ENCODE measurements around the gene PDE4D. TPM values are rescaled to one million over a fixed set of nuclear protein-coding genes. Genes with fewer than 3 reads are reported as not detected.
A peak's percentile ranks its signal among the peaks of the same experiment; 100 is the strongest.

The PDE4D gene
- total RNA-seq, 1 experiment from 2014 or later = 3.3 TPM

DNA sequence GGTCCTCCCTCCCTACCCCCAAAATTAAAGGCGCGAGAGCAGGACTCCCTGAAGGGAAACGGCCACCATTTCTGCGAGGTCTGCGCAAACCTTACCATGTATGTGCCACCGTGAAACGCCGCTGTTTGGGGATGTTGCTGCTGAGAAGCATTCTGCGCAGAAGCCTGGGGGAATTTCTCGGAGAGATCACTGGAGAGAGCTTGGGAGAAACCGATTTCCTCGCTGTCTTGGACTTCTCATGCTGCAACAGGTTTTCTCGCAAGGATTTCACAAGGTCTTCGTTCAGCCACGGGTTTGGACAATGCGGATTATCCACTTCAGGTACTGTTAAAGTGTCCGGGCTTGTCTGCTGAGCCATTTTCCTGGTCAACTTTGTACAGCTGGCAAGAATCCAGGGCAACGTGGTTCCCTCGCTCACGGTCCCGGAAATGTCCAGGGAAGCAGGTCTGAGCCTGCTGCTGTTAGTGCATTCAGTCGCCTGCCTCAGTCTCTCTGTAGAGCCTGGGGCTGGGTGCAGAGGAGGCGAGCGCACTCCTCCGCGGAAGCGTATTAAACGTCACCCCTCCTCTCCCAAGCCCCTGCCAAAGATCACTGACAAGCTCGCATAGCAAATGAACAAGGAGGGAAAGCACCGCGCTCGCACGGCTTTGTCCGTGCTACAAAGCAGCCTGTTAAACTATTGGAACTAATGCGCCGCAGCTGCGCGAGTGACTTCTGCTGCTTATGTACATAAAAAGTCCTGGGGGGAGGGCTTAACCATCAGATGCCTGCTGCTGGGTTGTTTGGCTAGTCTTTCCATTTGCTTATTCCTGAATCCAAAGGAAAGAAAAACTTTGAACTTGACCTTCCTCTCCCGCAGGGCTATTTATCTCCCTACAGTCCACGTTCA lies 125.1 kb downstream of the PDE4D start:
- Mint-ChIP-seq H3K36me3 (no peaks in the 10 kb centered on the region), H3K4me3 (peak overlapping the region; percentile 79), H3K27me3 (ENCODE audit: low read depth) (peaks cover 25% of the 10 kb centered on the region), H3K27ac (no peak overlapping the region), H3K9me3 (peaks cover 4% of the 10 kb centered on the region; the same call in 1 of the 2 replicates), H3K4me1 (peaks cover 28% of the 10 kb centered on the region)
- DNase-seq (ENCODE audit: low spot score) = peak; percentile 54
- TF ChIP-seq GABPB1 (CRISPR knock-in tag; IDR thresholded peaks at IDR 0.05) = no peak
- TF ChIP-seq MYBL2 (CRISPR knock-in tag; IDR thresholded peaks at IDR 0.05) = no peak
- TF ChIP-seq FOXK1 (CRISPR knock-in tag; IDR thresholded peaks at IDR 0.05) = 0 out of 2 replicates have a peak, but pooled peaks have one; percentile 50
- TF ChIP-seq, protein P1, sequence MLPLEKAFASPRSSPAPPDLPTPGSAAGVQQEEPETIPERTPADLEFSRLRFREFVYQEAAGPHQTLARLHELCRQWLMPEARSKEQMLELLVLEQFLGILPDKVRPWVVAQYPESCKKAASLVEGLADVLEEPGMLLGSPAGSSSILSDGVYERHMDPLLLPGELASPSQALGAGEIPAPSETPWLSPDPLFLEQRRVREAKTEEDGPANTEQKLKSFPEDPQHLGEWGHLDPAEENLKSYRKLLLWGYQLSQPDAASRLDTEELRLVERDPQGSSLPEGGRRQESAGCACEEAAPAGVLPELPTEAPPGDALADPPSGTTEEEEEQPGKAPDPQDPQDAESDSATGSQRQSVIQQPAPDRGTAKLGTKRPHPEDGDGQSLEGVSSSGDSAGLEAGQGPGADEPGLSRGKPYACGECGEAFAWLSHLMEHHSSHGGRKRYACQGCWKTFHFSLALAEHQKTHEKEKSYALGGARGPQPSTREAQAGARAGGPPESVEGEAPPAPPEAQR (CRISPR knock-in tag; IDR thresholded peaks at IDR 0.05) = no peak
- ChIA-PET POLR2A (no interaction called here), CTCF (interaction anchor here (1.4 kb wide), 1 partner anchor 95 kb away, joined by 3 read pairs; no protein-coding TSS in a partner anchor)
- ATAC-seq = peak; percentile 89

DNA sequence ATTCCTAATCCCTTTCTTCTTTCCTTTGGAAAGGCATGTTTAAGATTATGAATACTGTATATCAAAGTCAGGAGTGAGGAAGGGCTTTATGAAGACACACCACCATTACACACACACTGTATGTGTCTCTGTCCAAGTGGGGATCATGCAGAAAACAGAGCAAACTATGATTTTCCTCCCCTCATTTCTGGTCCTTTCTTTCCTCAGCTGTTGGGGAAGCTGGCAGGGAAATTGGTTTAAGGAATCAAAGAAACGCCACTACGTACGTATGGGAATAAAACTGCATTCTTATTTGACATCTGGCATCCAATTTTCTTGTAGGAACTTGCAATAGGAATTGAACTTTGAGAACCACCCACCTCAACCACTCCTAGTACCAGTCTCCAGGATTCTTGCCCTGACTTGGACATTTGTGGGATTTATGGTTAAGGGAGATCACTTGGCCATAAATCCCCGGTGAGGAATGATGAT lies 125.8 kb downstream of the PDE4D start:
- H3K4me1 Mint-ChIP-seq = peaks cover 28% of the 10 kb centered on the region
- H3K4me3 Mint-ChIP-seq = peak overlapping the region; percentile 79
- DNase-seq (ENCODE audit: low spot score) (no peak), ATAC-seq (no peak)
- ChIA-PET POLR2A (no interaction called here), CTCF (interaction anchor here (1.4 kb wide), 1 partner anchor 94 kb away, joined by 3 read pairs; no protein-coding TSS in a partner anchor)
- H3K36me3 Mint-ChIP-seq = no peaks in the 10 kb centered on the region
- peaks cover 25% of the 10 kb centered on the region for H3K27me3 Mint-ChIP-seq (ENCODE audit: low read depth)
- TF ChIP-seq ZNF423 (CRISPR knock-in tag; IDR thresholded peaks at IDR 0.05) = no peak
- no peak for TF ChIP-seq TP53 (CRISPR knock-in tag; IDR thresholded peaks at IDR 0.05)
- no peak for TF ChIP-seq OVOL2 (CRISPR knock-in tag; IDR thresholded peaks at IDR 0.05; ENCODE audit: borderline replicate concordance)
- no peak for TF ChIP-seq MYBL2 (CRISPR knock-in tag; IDR thresholded peaks at IDR 0.05)
- TF ChIP-seq, protein P2, sequence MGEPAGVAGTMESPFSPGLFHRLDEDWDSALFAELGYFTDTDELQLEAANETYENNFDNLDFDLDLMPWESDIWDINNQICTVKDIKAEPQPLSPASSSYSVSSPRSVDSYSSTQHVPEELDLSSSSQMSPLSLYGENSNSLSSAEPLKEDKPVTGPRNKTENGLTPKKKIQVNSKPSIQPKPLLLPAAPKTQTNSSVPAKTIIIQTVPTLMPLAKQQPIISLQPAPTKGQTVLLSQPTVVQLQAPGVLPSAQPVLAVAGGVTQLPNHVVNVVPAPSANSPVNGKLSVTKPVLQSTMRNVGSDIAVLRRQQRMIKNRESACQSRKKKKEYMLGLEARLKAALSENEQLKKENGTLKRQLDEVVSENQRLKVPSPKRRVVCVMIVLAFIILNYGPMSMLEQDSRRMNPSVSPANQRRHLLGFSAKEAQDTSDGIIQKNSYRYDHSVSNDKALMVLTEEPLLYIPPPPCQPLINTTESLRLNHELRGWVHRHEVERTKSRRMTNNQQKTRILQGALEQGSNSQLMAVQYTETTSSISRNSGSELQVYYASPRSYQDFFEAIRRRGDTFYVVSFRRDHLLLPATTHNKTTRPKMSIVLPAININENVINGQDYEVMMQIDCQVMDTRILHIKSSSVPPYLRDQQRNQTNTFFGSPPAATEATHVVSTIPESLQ (CRISPR knock-in tag; IDR thresholded peaks at IDR 0.05) = no peak
- TF ChIP-seq ZNF416 (CRISPR knock-in tag; IDR thresholded peaks at IDR 0.05) = no peak
- no peak for TF ChIP-seq TEAD1 (CRISPR knock-in tag; IDR thresholded peaks at IDR 0.05)
- TF ChIP-seq, protein P3, sequence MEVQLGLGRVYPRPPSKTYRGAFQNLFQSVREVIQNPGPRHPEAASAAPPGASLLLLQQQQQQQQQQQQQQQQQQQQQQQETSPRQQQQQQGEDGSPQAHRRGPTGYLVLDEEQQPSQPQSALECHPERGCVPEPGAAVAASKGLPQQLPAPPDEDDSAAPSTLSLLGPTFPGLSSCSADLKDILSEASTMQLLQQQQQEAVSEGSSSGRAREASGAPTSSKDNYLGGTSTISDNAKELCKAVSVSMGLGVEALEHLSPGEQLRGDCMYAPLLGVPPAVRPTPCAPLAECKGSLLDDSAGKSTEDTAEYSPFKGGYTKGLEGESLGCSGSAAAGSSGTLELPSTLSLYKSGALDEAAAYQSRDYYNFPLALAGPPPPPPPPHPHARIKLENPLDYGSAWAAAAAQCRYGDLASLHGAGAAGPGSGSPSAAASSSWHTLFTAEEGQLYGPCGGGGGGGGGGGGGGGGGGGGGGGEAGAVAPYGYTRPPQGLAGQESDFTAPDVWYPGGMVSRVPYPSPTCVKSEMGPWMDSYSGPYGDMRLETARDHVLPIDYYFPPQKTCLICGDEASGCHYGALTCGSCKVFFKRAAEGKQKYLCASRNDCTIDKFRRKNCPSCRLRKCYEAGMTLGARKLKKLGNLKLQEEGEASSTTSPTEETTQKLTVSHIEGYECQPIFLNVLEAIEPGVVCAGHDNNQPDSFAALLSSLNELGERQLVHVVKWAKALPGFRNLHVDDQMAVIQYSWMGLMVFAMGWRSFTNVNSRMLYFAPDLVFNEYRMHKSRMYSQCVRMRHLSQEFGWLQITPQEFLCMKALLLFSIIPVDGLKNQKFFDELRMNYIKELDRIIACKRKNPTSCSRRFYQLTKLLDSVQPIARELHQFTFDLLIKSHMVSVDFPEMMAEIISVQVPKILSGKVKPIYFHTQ (CRISPR knock-in tag; IDR thresholded peaks at IDR 0.05) = no peak
- TF ChIP-seq, protein P4, sequence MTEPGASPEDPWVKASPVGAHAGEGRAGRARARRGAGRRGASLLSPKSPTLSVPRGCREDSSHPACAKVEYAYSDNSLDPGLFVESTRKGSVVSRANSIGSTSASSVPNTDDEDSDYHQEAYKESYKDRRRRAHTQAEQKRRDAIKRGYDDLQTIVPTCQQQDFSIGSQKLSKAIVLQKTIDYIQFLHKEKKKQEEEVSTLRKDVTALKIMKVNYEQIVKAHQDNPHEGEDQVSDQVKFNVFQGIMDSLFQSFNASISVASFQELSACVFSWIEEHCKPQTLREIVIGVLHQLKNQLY (CRISPR knock-in tag; IDR thresholded peaks at IDR 0.05) = no peak
- TF ChIP-seq USF1 (CRISPR knock-in tag; IDR thresholded peaks at IDR 0.05) = no peak
- TF ChIP-seq GRHL2 (CRISPR knock-in tag; IDR thresholded peaks at IDR 0.05; ENCODE audit: insufficient replicate concordance, severe bottlenecking) = no peak
- peaks cover 4% of the 10 kb centered on the region; the same call in 1 of the 2 replicates for H3K9me3 Mint-ChIP-seq
- H3K27ac Mint-ChIP-seq = no peak overlapping the region
